ENCODE data around the gene CDK9. TPM values are rescaled to one million over a fixed set of nuclear protein-coding genes. Genes with fewer than 3 reads are reported as not detected.

CDK9 gene
- total RNA-seq, 1 donor from 2014 or later, result 33.4 TPM

DNA sequence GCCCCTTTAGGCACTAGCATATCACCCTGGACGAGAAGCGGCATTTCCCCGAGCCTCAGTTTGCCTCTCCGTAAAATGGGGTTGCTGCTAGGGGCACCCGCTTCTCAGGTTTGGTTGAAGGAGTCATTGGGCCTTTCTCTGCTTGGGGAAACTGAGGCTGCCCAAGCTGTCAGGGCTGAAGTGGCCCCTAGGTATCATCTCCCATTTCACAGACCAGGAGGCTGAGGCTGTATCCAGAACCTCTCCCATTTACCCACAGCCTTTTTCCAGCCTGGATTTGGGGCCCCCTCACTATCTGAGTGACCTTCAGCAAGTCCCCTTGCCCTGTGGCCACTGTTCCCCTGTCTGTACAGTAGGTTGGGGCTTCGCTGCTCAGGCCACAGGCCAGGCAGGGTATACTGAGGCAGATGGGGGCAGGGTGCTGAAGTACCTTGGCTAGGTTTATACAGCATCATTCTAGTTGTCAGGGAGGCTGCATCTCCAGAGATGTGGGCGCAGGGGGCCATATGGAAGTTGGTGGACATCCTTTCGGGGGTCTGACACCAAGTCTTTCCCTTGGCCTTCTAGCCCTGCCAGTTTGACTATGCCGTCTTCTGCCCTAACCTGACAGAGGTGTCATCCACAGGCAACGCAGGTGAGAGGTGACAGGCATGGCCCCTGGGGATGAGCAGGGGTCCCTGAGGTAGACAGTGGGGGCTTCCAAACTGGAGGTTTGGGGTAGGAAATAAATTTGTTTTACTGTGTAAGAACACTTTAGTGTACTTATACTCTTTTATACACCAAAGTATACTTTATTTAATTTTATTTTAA is 24.7 kb downstream of the CDK9 start:
- no peaks in the 10 kb centered on the region for H3K27me3 ChIP-seq (ENCODE audit: control insufficient read depth in 3 of 3, insufficient read depth in 3 of 3, low read length in 3 of 3)
- H3K9ac ChIP-seq (ENCODE audit: low read depth in 1 of 3, low read length in 3 of 3), result no peak overlapping the region
- peaks cover 0 to 4% (median 3%) of the 10 kb centered on the region in 3 donors for H3K4me1 ChIP-seq (ENCODE audit: control insufficient read depth in 3 of 3, insufficient read depth in 3 of 3, low read length in 3 of 3)
- H3K36me3 ChIP-seq (ENCODE audit: control insufficient read depth in 3 of 3, insufficient read depth in 3 of 3, low read length in 3 of 3), result peaks cover 58 to 67% (median 58%) of the 10 kb centered on the region in 3 donors
- no peak overlapping the region for H3K4me3 ChIP-seq (ENCODE audit: low read length in 3 of 3)
- H3K9me3 ChIP-seq (ENCODE audit: control insufficient read depth in 3 of 3, low read length in 3 of 3), result no peaks in the 10 kb centered on the region
- H3K27ac ChIP-seq (ENCODE audit: low read depth, low read length), result no peak overlapping the region

DNA sequence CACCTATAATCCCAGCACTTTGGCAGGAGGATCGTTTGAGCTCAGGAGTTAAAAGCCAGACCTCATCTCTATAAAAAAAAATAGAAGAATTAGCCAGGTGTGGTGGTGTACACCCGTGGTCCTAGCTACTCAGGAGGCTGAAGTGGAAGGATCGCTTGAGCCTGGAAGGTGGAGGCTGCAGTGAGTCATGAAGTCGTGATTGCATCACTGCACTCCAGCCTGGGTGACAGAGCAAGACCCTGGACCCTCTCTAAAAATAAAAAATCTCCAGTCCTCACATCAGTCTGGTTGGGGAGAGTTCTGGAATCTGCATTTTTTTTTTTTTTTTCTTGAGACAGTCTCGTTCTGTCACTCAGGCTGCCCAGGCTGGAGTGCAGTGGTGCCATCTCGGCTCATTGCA is 26.2 kb downstream of the CDK9 start:
- H3K27ac ChIP-seq (ENCODE audit: low read depth, low read length), result no peak overlapping the region

GRCh38 chr9:127812936-127813675 is 27.3 kb downstream of the CDK9 start:
- H3K4me1 ChIP-seq (ENCODE audit: control insufficient read depth in 3 of 3, insufficient read depth in 3 of 3, low read length in 3 of 3), result peaks cover 8 to 18% (median 17%) of the 10 kb centered on the region in 3 donors
- no peak overlapping the region for H3K9ac ChIP-seq (ENCODE audit: low read depth in 1 of 3, low read length in 3 of 3)
- no peaks in the 10 kb centered on the region for H3K27me3 ChIP-seq (ENCODE audit: control insufficient read depth in 3 of 3, insufficient read depth in 3 of 3, low read length in 3 of 3)
- no peak overlapping the region for H3K4me3 ChIP-seq (ENCODE audit: low read length in 3 of 3)
- H3K36me3 ChIP-seq (ENCODE audit: control insufficient read depth in 3 of 3, insufficient read depth in 3 of 3, low read length in 3 of 3), result peaks cover 52 to 71% (median 65%) of the 10 kb centered on the region in 3 donors
- no peak overlapping the region for H3K27ac ChIP-seq (ENCODE audit: low read depth, low read length)
- H3K9me3 ChIP-seq (ENCODE audit: control insufficient read depth in 3 of 3, low read length in 3 of 3), result no peaks in the 10 kb centered on the region

More for the DNA sequence above, 26.2 kb downstream of the CDK9 start:
- no peak overlapping the region for H3K9ac ChIP-seq (ENCODE audit: low read depth in 1 of 3, low read length in 3 of 3)
- no peaks in the 10 kb centered on the region for H3K9me3 ChIP-seq (ENCODE audit: control insufficient read depth in 3 of 3, low read length in 3 of 3)
- peaks cover 63 to 73% (median 65%) of the 10 kb centered on the region in 3 donors for H3K36me3 ChIP-seq (ENCODE audit: control insufficient read depth in 3 of 3, insufficient read depth in 3 of 3, low read length in 3 of 3)
- peaks cover 4 to 9% (median 8%) of the 10 kb centered on the region in 3 donors for H3K4me1 ChIP-seq (ENCODE audit: control insufficient read depth in 3 of 3, insufficient read depth in 3 of 3, low read length in 3 of 3)
- H3K27me3 ChIP-seq (ENCODE audit: control insufficient read depth in 3 of 3, insufficient read depth in 3 of 3, low read length in 3 of 3), result no peaks in the 10 kb centered on the region
- H3K4me3 ChIP-seq (ENCODE audit: low read length in 3 of 3), result no peak overlapping the region

DNA sequence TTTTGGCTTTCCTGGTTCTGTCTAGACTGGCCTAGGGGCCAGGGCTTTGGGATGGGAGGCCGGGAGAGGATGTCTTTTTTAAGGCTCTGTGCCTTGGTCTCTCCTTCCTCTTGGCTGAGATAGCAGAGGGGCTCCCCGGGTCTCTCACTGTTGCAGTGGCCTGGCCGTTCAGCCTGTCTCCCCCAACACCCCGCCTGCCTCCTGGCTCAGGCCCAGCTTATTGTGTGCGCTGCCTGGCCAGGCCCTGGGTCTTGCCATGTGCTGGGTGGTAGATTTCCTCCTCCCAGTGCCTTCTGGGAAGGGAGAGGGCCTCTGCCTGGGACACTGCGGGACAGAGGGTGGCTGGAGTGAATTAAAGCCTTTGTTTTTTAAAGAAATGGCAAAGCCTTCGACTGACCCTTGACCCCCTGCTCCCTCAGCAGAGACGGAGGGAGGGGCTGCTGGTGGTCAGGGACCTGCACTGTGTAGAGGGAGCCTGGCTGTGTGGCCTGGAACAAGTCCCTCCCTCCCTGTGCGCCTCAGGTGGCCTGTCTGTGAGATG is 27.9 kb downstream of the CDK9 start:
- Histone ChIP-seq H3K4me1 (ENCODE audit: control insufficient read depth in 3 of 3, insufficient read depth in 3 of 3, low read length in 3 of 3) (peaks cover 14 to 24% (median 23%) of the 10 kb centered on the region in 3 donors), H3K36me3 (ENCODE audit: control insufficient read depth in 3 of 3, insufficient read depth in 3 of 3, low read length in 3 of 3) (peaks cover 48 to 71% (median 65%) of the 10 kb centered on the region in 3 donors), H3K4me3 (ENCODE audit: low read length in 3 of 3) (no peak overlapping the region), H3K27ac (ENCODE audit: low read depth, low read length) (no peak overlapping the region), H3K27me3 (ENCODE audit: control insufficient read depth in 3 of 3, insufficient read depth in 3 of 3, low read length in 3 of 3) (no peaks in the 10 kb centered on the region), H3K9ac (ENCODE audit: low read depth in 1 of 3, low read length in 3 of 3) (no peak overlapping the region), H3K9me3 (ENCODE audit: control insufficient read depth in 3 of 3, low read length in 3 of 3) (no peaks in the 10 kb centered on the region)

DNA sequence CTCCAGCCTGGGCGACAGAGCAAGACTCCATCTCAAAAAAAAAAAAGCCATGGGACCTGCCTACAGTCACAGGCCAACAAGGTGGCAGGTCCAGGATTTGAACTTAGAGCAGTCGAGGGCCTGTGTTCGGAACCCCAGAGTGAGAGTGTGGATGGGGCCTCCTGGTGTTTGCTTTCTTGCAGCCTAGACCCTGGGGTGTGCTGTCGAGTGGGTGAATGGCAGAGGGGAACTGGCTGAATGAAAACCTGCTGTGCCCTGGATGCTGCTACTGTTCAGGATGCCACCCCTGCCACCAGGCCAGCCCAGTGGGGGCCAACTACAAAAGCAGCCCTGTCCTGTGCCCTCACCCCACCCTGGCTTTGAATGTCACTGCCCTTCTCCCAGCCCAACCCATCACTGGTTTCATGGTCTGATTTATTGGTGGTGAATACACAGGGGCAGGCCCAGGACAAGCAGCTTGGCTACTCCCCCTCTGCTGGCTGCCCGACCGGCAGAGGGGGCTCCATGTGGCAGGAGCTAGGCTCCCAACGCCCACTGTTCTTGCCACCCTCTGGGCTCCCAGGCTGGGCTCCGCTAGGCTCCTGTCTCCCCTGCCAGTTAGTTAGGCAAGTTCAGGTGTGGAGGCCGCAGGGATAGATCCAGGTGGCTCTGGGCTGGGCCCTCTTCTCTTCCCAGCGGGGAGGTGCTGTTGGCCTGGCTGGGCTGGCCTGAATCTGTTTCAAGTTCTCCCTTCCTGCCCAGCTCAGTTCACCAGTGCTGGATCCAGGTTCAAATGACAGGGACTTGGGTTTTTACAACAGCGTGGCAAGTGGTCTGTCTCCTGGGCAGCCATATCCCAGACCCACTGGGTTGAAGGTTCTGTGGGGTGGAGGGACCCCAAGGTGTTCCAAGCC is 29.0 kb downstream of the CDK9 start:
- Histone ChIP-seq H3K27me3 (ENCODE audit: control insufficient read depth in 3 of 3, insufficient read depth in 3 of 3, low read length in 3 of 3) (no peaks in the 10 kb centered on the region), H3K4me3 (ENCODE audit: low read length in 3 of 3) (no peak overlapping the region), H3K27ac (ENCODE audit: low read depth, low read length) (no peak overlapping the region), H3K36me3 (ENCODE audit: control insufficient read depth in 3 of 3, insufficient read depth in 3 of 3, low read length in 3 of 3) (peaks cover 49 to 75% (median 68%) of the 10 kb centered on the region in 3 donors), H3K4me1 (ENCODE audit: control insufficient read depth in 3 of 3, insufficient read depth in 3 of 3, low read length in 3 of 3) (peaks cover 14 to 24% (median 23%) of the 10 kb centered on the region in 3 donors), H3K9me3 (ENCODE audit: control insufficient read depth in 3 of 3, low read length in 3 of 3) (no peaks in the 10 kb centered on the region), H3K9ac (ENCODE audit: low read depth in 1 of 3, low read length in 3 of 3) (no peak overlapping the region)

DNA sequence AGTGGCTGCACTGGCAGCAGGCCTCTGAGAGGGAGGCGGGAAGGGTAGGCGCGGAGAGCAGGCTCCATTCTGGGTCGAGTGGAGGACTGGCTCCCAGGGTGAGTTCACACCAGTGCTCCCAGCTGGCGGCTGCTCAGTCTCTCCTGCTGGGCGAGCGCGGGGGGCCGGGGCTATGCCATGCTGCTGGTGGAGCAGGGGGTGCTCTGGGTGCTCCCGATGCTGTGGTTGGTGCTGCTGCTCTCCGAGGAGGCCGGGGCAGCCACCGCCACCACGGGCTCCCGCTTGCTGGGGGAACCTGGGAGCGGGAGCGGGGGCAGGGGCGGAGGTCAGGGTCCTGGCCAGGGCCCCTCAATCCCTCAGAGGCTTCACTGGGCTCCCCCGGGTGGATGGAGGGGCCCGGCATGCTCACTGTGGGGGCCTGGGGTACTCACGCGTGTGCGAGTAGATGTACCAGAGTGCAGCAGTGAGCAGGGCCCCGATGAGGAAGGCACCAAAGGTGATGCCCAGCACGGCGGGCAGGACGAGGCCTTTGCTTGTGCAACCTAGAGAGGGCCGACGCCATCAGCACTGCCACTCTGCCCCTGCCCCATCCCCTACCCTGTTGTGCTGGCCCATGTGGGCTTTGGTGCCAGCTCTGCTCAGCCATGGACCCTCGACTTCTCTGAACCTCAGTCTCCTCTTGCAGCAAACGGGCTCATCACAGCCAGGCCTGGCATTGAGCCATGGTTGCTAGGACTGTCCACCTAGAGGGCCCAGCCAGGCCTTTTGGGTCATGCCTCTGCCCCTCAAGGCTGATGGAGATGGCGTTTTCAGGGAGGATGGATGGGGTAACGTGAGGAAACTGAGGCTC is 29.9 kb downstream of the CDK9 start:
- no peaks in the 10 kb centered on the region for H3K9me3 ChIP-seq (ENCODE audit: control insufficient read depth in 3 of 3, low read length in 3 of 3)
- no peak overlapping the region for H3K4me3 ChIP-seq (ENCODE audit: low read length in 3 of 3)
- H3K4me1 ChIP-seq (ENCODE audit: control insufficient read depth in 3 of 3, insufficient read depth in 3 of 3, low read length in 3 of 3), result peaks cover 14 to 24% (median 23%) of the 10 kb centered on the region in 3 donors
- peaks cover 46 to 68% (median 63%) of the 10 kb centered on the region in 3 donors for H3K36me3 ChIP-seq (ENCODE audit: control insufficient read depth in 3 of 3, insufficient read depth in 3 of 3, low read length in 3 of 3)
- H3K27me3 ChIP-seq (ENCODE audit: control insufficient read depth in 3 of 3, insufficient read depth in 3 of 3, low read length in 3 of 3), result no peaks in the 10 kb centered on the region
- peak overlapping the region in 1 of 3 donors; percentile 16 for H3K9ac ChIP-seq (ENCODE audit: low read depth in 1 of 3, low read length in 3 of 3)
- H3K27ac ChIP-seq (ENCODE audit: low read depth, low read length), result no peak overlapping the region

DNA sequence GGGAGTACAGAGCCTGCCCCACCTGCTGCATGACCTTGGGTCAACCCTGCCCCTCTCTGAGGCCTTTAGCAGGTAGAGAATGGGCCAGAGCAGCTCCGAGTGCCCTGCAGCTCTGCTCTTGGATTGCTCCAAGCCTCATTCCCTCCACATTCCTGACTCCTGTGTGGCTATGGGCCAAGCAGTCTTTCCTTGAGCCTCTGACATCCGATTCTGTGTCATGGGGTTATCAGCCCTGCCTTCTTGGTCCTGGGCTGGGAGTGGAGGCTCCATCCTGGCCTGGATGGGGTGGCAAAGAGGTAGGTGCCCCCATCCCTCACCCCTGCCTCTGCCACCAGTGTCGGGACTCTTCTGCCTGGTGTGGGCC is 30.5 kb downstream of the CDK9 start:
- Histone ChIP-seq H3K27me3 (ENCODE audit: control insufficient read depth in 3 of 3, insufficient read depth in 3 of 3, low read length in 3 of 3) (no peaks in the 10 kb centered on the region), H3K27ac (ENCODE audit: low read depth, low read length) (no peak overlapping the region), H3K9me3 (ENCODE audit: control insufficient read depth in 3 of 3, low read length in 3 of 3) (no peaks in the 10 kb centered on the region), H3K36me3 (ENCODE audit: control insufficient read depth in 3 of 3, insufficient read depth in 3 of 3, low read length in 3 of 3) (peaks cover 44 to 66% (median 65%) of the 10 kb centered on the region in 3 donors), H3K4me3 (ENCODE audit: low read length in 3 of 3) (no peak overlapping the region), H3K4me1 (ENCODE audit: control insufficient read depth in 3 of 3, insufficient read depth in 3 of 3, low read length in 3 of 3) (peaks cover 14 to 24% (median 23%) of the 10 kb centered on the region in 3 donors), H3K9ac (ENCODE audit: low read depth in 1 of 3, low read length in 3 of 3) (peak overlapping the region in 1 of 3 donors; percentile 16)

DNA sequence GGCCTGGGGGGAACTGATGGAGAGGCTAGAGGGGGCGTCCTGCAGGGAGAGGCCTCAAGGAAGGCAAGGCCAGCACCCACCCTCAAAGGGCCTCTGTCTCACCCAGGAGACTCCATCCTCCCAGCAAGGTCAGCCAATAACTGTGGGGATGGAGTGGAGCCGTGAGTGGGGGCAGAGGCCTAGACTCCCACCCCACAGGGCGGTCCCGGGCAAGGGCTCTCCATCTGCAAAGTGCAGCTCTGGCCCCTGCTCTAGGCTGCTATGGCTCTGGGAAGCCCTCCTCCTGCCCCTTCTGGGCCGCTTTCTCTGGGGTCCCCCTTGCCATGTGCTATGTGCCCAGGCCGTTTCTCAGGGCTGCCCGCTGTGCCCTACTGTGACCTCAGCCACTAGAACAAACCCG is 30.9 kb downstream of the CDK9 start:
- peaks cover 44 to 65% (median 65%) of the 10 kb centered on the region in 3 donors for H3K36me3 ChIP-seq (ENCODE audit: control insufficient read depth in 3 of 3, insufficient read depth in 3 of 3, low read length in 3 of 3)
- no peaks in the 10 kb centered on the region for H3K9me3 ChIP-seq (ENCODE audit: control insufficient read depth in 3 of 3, low read length in 3 of 3)
- peaks cover 14 to 24% (median 23%) of the 10 kb centered on the region in 3 donors for H3K4me1 ChIP-seq (ENCODE audit: control insufficient read depth in 3 of 3, insufficient read depth in 3 of 3, low read length in 3 of 3)
- H3K4me3 ChIP-seq (ENCODE audit: low read length in 3 of 3), result no peak overlapping the region
- peak overlapping the region in 1 of 3 donors; percentile 33 for H3K9ac ChIP-seq (ENCODE audit: low read depth in 1 of 3, low read length in 3 of 3)
- no peaks in the 10 kb centered on the region for H3K27me3 ChIP-seq (ENCODE audit: control insufficient read depth in 3 of 3, insufficient read depth in 3 of 3, low read length in 3 of 3)
- H3K27ac ChIP-seq (ENCODE audit: low read depth, low read length), result no peak overlapping the region
